Activated B cell treated with CpG ODN at 0.5 μM for 24 hours (primary cell): ENCODE results near the gene GINS2. TPM values are rescaled to one million over a fixed set of nuclear protein-coding genes. Genes with fewer than 3 reads are reported as not detected.

ENCODE experiments used
- ATAC-seq: fragments of 200-7000 bp; cut with Tn5 transposase; one replicate; pipeline ENCODE4 v1.10.0; 2021; ENCODE audit warnings: low read depth, mild to moderate bottlenecking, moderate library complexity
- CTCF ChIA-PET: fragments of 350-600 bp; sonication (Branson Sonifier 250); formaldehyde crosslinking; loops from one replicate; lab custom pipeline; 2021; ENCODE audit warnings: antibody characterized with exemption; lab: Charles Lee
- POLR2A ChIA-PET: fragments of 350-600 bp; sonication (Branson Sonifier 250); formaldehyde crosslinking; loops from one replicate; lab custom pipeline; 2021; ENCODE audit warnings: antibody characterized with exemption; lab: Charles Lee
- DNase-seq: peaks from one replicate; pipeline ENCODE4 v3.0.0; 2022
- H3K27ac Mint-ChIP-seq: one replicate; pipeline ENCODE4 v1.8.0; 2020; ENCODE audit warnings: mixed read lengths
- H3K27me3 Mint-ChIP-seq: one replicate; pipeline ENCODE4 v1.8.0; 2021; ENCODE audit warnings: mixed read lengths
- H3K36me3 Mint-ChIP-seq: one replicate; pipeline ENCODE4 v1.8.0; 2021; ENCODE audit warnings: low read depth, mixed read lengths
- H3K4me1 Mint-ChIP-seq: one replicate; pipeline ENCODE4 v1.8.0; 2021; ENCODE audit warnings: mixed read lengths
- H3K4me3 Mint-ChIP-seq: one replicate; pipeline ENCODE4 v1.8.0; 2020; ENCODE audit warnings: mild to moderate bottlenecking, mixed read lengths
- H3K9me3 Mint-ChIP-seq: one replicate; pipeline ENCODE4 v1.8.0; 2020; ENCODE audit warnings: mixed read lengths
- intact Hi-C: fragments of 100-400 bp; cut with micrococcal nuclease; formaldehyde crosslinking; loops from one replicate; pipeline ENCODE4 v1.15.1; 2024
- total RNA-seq: library from RNA; stranded (reverse); gene quantifications from 2 replicates; pipeline ENCODE4 v1.2.3, GENCODE V29; 2022
- TF ChIP-seq, protein P1 (sequence below): fragments of 200-600 bp; IDR thresholded peaks from one replicate; pipeline ENCODE4 v1.8.0; 2022; ENCODE audit warnings: antibody characterized with exemption, mild to moderate bottlenecking

The GINS2 gene
- total RNA-seq, result 6.0 and 6.8 TPM in 2 replicates

GRCh38 chr16:85688586-85689284 is at the start of gene GINS2:
Gene GINS2, minus strand, starts transcription at chr16:85688954. Its CDS starts 56 bp downstream, at chr16:85688898.
- intact Hi-C loops, result loop anchor here (1.0 to 5.0 kb wide), 7 partner anchors 8 to 1629 kb away; partner anchors contain the start of genes C16orf95, COX4I1, EMC8 and GSE1
- H3K27ac Mint-ChIP-seq, result no peak within 1 kb of the TSS
- H3K27me3 Mint-ChIP-seq, result no peaks in the 10 kb centered on the region
- H3K4me3 Mint-ChIP-seq, result peak within 1 kb of the TSS; percentile 78
- H3K9me3 Mint-ChIP-seq, result no peaks in the 10 kb centered on the region
- no peaks in the 10 kb centered on the region for H3K36me3 Mint-ChIP-seq
- POLR2A ChIA-PET, result interaction anchor here (0.8 kb wide), 1 partner anchor 12 kb away, joined by 3 read pairs; no protein-coding TSS in a partner anchor
- CTCF ChIA-PET, result no interaction called here
- peak; percentile 78 for DNase-seq
- ATAC-seq, result peak; percentile 100
- peaks cover 24% of the 10 kb centered on the region for H3K4me1 Mint-ChIP-seq
- TF ChIP-seq, protein P1, sequence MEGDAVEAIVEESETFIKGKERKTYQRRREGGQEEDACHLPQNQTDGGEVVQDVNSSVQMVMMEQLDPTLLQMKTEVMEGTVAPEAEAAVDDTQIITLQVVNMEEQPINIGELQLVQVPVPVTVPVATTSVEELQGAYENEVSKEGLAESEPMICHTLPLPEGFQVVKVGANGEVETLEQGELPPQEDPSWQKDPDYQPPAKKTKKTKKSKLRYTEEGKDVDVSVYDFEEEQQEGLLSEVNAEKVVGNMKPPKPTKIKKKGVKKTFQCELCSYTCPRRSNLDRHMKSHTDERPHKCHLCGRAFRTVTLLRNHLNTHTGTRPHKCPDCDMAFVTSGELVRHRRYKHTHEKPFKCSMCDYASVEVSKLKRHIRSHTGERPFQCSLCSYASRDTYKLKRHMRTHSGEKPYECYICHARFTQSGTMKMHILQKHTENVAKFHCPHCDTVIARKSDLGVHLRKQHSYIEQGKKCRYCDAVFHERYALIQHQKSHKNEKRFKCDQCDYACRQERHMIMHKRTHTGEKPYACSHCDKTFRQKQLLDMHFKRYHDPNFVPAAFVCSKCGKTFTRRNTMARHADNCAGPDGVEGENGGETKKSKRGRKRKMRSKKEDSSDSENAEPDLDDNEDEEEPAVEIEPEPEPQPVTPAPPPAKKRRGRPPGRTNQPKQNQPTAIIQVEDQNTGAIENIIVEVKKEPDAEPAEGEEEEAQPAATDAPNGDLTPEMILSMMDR, result no peak

DNA sequence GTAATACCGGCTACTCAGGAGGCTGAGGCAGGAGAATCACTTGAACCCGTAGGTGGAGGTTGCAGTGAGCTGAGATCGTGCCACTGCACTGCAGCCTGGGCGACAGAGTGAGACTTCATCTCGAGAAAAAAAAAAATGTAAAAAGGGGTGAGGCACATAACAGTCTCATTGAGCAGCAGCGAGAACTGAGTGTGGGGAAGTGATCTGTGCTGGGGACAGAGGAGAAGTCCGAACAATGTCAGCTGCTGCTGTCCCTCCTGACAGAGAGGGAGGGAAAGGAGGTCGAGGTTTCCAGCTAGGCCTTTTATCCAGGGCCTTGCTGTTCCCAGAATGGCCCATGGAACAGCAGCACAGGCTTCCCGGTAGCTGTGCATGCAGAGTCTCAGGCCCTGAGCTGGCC is 48.2 kb upstream of the GINS2 start:
- Mint-ChIP-seq H3K36me3 (peaks cover 33% of the 10 kb centered on the region), H3K4me3 (no peak overlapping the region), H3K4me1 (peaks cover 34% of the 10 kb centered on the region), H3K27me3 (no peaks in the 10 kb centered on the region), H3K27ac (no peak overlapping the region), H3K9me3 (no peaks in the 10 kb centered on the region)
- TF ChIP-seq, protein P1, result no peak
- ChIA-PET CTCF (interaction anchor here (1.2 to 1.5 kb wide), 3 partner anchors 13 to 25 kb away, joined by 3 to 4 read pairs (median 3); partner anchors contain the start of gene C16orf74), POLR2A (interaction anchor here (0.8 to 2.8 kb wide), 5 partner anchors 10 to 25 kb away, joined by 3 to 14 read pairs (median 4); no protein-coding TSS in a partner anchor)
- ATAC-seq (no peak), DNase-seq (no peak)
- intact Hi-C loops, result no loop called here

- CTCF ChIA-PET, result no interaction called here
Observed at GRCh38 chr16:85735946-85736345, 47.2 kb upstream of the GINS2 start.

DNA sequence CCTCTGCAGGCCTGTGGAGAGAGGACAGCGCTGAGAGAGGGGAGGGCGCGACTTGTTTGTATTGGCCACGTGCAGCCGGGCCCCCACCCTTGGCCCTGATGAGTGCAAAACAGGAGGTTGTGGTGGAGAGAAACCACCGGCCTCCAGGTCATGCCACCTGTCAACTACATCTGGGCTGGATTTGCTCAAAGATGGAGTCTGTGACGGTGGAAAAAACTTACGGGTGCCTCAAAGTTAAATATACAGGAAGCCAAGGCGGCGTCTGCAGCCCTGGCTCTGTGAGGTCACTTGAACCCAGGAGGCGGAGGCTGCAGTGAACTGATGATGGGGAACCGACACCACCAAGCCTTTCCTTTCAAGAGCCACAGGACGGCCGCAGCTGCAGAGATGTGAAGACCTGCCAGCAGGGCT is 46.5 kb upstream of the GINS2 start:
- intact Hi-C loops, result loop anchor here (1.0 kb wide), 1 partner anchor 21 kb away; no protein-coding TSS in a partner anchor
- POLR2A ChIA-PET, result interaction anchor here (0.5 to 2.8 kb wide), 6 partner anchors 12 to 46 kb away, joined by 4 to 16 read pairs (median 11); no protein-coding TSS in a partner anchor

More at GRCh38 chr16:85735946-85736345, 47.2 kb upstream of the GINS2 start:
- H3K27ac Mint-ChIP-seq, result no peak overlapping the region
- ATAC-seq (no peak), DNase-seq (no peak)
- H3K4me1 Mint-ChIP-seq, result peaks cover 34% of the 10 kb centered on the region
- intact Hi-C loops, result loop anchor here (1.0 kb wide), 1 partner anchor 20 kb away; no protein-coding TSS in a partner anchor
- no peaks in the 10 kb centered on the region for H3K9me3 Mint-ChIP-seq
- POLR2A ChIA-PET, result interaction anchor here (0.5 to 2.8 kb wide), 6 partner anchors 11 to 45 kb away, joined by 4 to 16 read pairs (median 11); no protein-coding TSS in a partner anchor
- TF ChIP-seq, protein P1, result no peak
- no peaks in the 10 kb centered on the region for H3K27me3 Mint-ChIP-seq
- H3K4me3 Mint-ChIP-seq, result peak overlapping the region; percentile 59
- H3K36me3 Mint-ChIP-seq, result peaks cover 26% of the 10 kb centered on the region

More for the DNA sequence above, 46.5 kb upstream of the GINS2 start:
- Mint-ChIP-seq H3K27ac (peak overlapping the region; percentile 50), H3K9me3 (no peaks in the 10 kb centered on the region), H3K27me3 (no peaks in the 10 kb centered on the region), H3K4me3 (peak overlapping the region; percentile 59), H3K4me1 (peaks cover 34% of the 10 kb centered on the region), H3K36me3 (peaks cover 22% of the 10 kb centered on the region)
- DNase-seq (peak; percentile 28), ATAC-seq (peak; percentile 85)
- TF ChIP-seq, protein P1, result no peak
- CTCF ChIA-PET, result interaction anchor here (0.6 kb wide), 1 partner anchor 25 kb away, joined by 3 read pairs; no protein-coding TSS in a partner anchor
